ENCODE results near the gene ADCY7. TPM values are rescaled to one million over a fixed set of nuclear protein-coding genes. Genes with fewer than 3 reads are reported as not detected.
A peak's percentile ranks its signal among the peaks of the same experiment; 100 is the strongest.

ADCY7 gene
- total and polyA plus RNA-seq, 2 donors (not counting 1 experiment from before 2014, with no cell fraction given) = 9.9 to 34.0 TPM

- peaks cover 3% of the 10 kb centered on the region for H3K36me3 ChIP-seq (ENCODE audit: control insufficient read depth, insufficient read depth, low read length)
Measured at GRCh38 chr16:50326835-50327465, 60.6 kb downstream of the ADCY7 start.

GRCh38 chr16:50329446-50330189 is 63.3 kb downstream of the ADCY7 start:
- Histone ChIP-seq H3K4me2 (ENCODE audit: extremely low read depth, insufficient read depth, low read length) (no peak overlapping the region), H3K4me1 (ENCODE audit: control insufficient read depth, extremely low read depth, insufficient read depth, low read length) (peaks cover 2% of the 10 kb centered on the region), H3K9ac (ENCODE audit: insufficient read depth, low read length) (no peak overlapping the region), H3K27ac (ENCODE audit: insufficient read depth, low read length) (no peak overlapping the region), H3K27me3 (ENCODE audit: control insufficient read depth, insufficient read depth, low read length) (no peaks in the 10 kb centered on the region), H3K9me3 (ENCODE audit: control insufficient read depth, insufficient read depth, low read depth, low read length) (no peaks in the 10 kb centered on the region), H3K36me3 (ENCODE audit: control insufficient read depth, insufficient read depth, low read length) (peaks cover 8% of the 10 kb centered on the region), H3K4me3 (replicated peaks in 1 of 4; ENCODE audit: control extremely low read depth in 1 of 4, insufficient read depth in 1 of 4, low read depth in 3 of 4, low read length in 4 of 4) (no peak overlapping the region), H4K20me1 (ENCODE audit: control insufficient read depth, extremely low read depth, insufficient read depth, low read length) (no peaks in the 10 kb centered on the region), H2AFZ (ENCODE audit: low read length) (no peak overlapping the region), H3K79me2 (ENCODE audit: control insufficient read depth, insufficient read depth, low read length) (no peaks in the 10 kb centered on the region)
- no peak for TF ChIP-seq EZH2 (IDR thresholded peaks at IDR 0.05; ENCODE audit: low read length, missing control alignments)
- TF ChIP-seq, protein P1, sequence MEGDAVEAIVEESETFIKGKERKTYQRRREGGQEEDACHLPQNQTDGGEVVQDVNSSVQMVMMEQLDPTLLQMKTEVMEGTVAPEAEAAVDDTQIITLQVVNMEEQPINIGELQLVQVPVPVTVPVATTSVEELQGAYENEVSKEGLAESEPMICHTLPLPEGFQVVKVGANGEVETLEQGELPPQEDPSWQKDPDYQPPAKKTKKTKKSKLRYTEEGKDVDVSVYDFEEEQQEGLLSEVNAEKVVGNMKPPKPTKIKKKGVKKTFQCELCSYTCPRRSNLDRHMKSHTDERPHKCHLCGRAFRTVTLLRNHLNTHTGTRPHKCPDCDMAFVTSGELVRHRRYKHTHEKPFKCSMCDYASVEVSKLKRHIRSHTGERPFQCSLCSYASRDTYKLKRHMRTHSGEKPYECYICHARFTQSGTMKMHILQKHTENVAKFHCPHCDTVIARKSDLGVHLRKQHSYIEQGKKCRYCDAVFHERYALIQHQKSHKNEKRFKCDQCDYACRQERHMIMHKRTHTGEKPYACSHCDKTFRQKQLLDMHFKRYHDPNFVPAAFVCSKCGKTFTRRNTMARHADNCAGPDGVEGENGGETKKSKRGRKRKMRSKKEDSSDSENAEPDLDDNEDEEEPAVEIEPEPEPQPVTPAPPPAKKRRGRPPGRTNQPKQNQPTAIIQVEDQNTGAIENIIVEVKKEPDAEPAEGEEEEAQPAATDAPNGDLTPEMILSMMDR (conservative IDR thresholded peaks at IDR 0.05 in 1 of 2, IDR thresholded peaks at IDR 0.05 in 1 of 2; ENCODE audit: low read depth in 1 of 2, low read length in 2 of 2) = no peak
- DNase-seq (ENCODE audit: low read depth in 2 of 2) = peak; percentile 15 to 28

More at GRCh38 chr16:50326835-50327465, 60.6 kb downstream of the ADCY7 start:
- Histone ChIP-seq H3K9me3 (ENCODE audit: control insufficient read depth, insufficient read depth, low read depth, low read length) (no peaks in the 10 kb centered on the region), H3K79me2 (ENCODE audit: control insufficient read depth, insufficient read depth, low read length) (no peaks in the 10 kb centered on the region), H3K9ac (ENCODE audit: insufficient read depth, low read length) (no peak overlapping the region), H3K4me1 (ENCODE audit: control insufficient read depth, extremely low read depth, insufficient read depth, low read length) (peaks cover 2% of the 10 kb centered on the region), H4K20me1 (ENCODE audit: control insufficient read depth, extremely low read depth, insufficient read depth, low read length) (no peaks in the 10 kb centered on the region), H3K27me3 (ENCODE audit: control insufficient read depth, insufficient read depth, low read length) (no peaks in the 10 kb centered on the region), H3K4me2 (ENCODE audit: extremely low read depth, insufficient read depth, low read length) (no peak overlapping the region), H3K27ac (ENCODE audit: insufficient read depth, low read length) (no peak overlapping the region), H3K4me3 (replicated peaks in 1 of 4; ENCODE audit: control extremely low read depth in 1 of 4, insufficient read depth in 1 of 4, low read depth in 3 of 4, low read length in 4 of 4) (no peak overlapping the region), H2AFZ (ENCODE audit: low read length) (no peak overlapping the region)
- TF ChIP-seq, protein P1 (conservative IDR thresholded peaks at IDR 0.05 in 1 of 2, IDR thresholded peaks at IDR 0.05 in 1 of 2; ENCODE audit: low read depth in 1 of 2, low read length in 2 of 2) = peak; percentile 58 to 63
- no peak for TF ChIP-seq EZH2 (IDR thresholded peaks at IDR 0.05; ENCODE audit: low read length, missing control alignments)
- peak; percentile 29 to 31 for DNase-seq (ENCODE audit: low read depth in 2 of 2)

- Histone ChIP-seq H3K36me3 (ENCODE audit: control insufficient read depth, insufficient read depth, low read length) (peaks cover 8% of the 10 kb centered on the region), H3K4me2 (ENCODE audit: extremely low read depth, insufficient read depth, low read length) (no peak overlapping the region), H3K9me3 (ENCODE audit: control insufficient read depth, insufficient read depth, low read depth, low read length) (no peaks in the 10 kb centered on the region), H3K9ac (ENCODE audit: insufficient read depth, low read length) (no peak overlapping the region), H3K27ac (ENCODE audit: insufficient read depth, low read length) (no peak overlapping the region), H4K20me1 (ENCODE audit: control insufficient read depth, extremely low read depth, insufficient read depth, low read length) (no peaks in the 10 kb centered on the region), H2AFZ (ENCODE audit: low read length) (no peak overlapping the region), H3K27me3 (ENCODE audit: control insufficient read depth, insufficient read depth, low read length) (no peaks in the 10 kb centered on the region), H3K4me1 (ENCODE audit: control insufficient read depth, extremely low read depth, insufficient read depth, low read length) (peaks cover 2% of the 10 kb centered on the region), H3K79me2 (ENCODE audit: control insufficient read depth, insufficient read depth, low read length) (no peaks in the 10 kb centered on the region), H3K4me3 (replicated peaks in 1 of 4; ENCODE audit: control extremely low read depth in 1 of 4, insufficient read depth in 1 of 4, low read depth in 3 of 4, low read length in 4 of 4) (no peak overlapping the region)
- no peak for DNase-seq (ENCODE audit: low read depth in 2 of 2)
- no peak for TF ChIP-seq EZH2 (IDR thresholded peaks at IDR 0.05; ENCODE audit: low read length, missing control alignments)
- TF ChIP-seq, protein P1 (conservative IDR thresholded peaks at IDR 0.05 in 1 of 2, IDR thresholded peaks at IDR 0.05 in 1 of 2; ENCODE audit: low read depth in 1 of 2, low read length in 2 of 2) = no peak
Measured at GRCh38 chr16:50331570-50331969, 65.2 kb downstream of the ADCY7 start.
